CD1c-positive myeloid dendritic cell (primary cell): ENCODE data around the gene CALHM4.

Experiments
- DNase-seq: peaks from one replicate; pipeline ENCODE4 v3.0.0-alpha.2; 2016; ENCODE audit errors: extremely low spot score

The CALHM4 gene

GRCh38 chr6:116553451-116553850 lies at the start of gene CALHM4:
TSS of gene CALHM4 (plus strand) at chr6:116553751. CDS start at chr6:116553794, 43 bp downstream.
- no peak for DNase-seq

GRCh38 chr6:116507324-116507723 lies 46.2 kb upstream of the CALHM4 start:
- DNase-seq = no peak

GRCh38 chr6:116508527-116508926 lies 45.0 kb upstream of the CALHM4 start:
- DNase-seq = no peak

- no peak for DNase-seq
Measured at GRCh38 chr6:116511424-116512110, 42.0 kb upstream of the CALHM4 start, which contains the start of gene CALHM5. TSS of gene CALHM5 (plus strand) at chr6:116511639. CDS start at chr6:116511697, 58 bp downstream.

- no peak for DNase-seq
Measured at GRCh38 chr6:116512111-116512559, 41.4 kb upstream of the CALHM4 start.

GRCh38 chr6:116512734-116513133 lies 40.8 kb upstream of the CALHM4 start:
- DNase-seq = no peak

- no peak for DNase-seq
Measured at GRCh38 chr6:116513224-116513875, 40.2 kb upstream of the CALHM4 start.

- DNase-seq = peak; percentile 33
Measured at GRCh38 chr6:116514111-116514510, 39.4 kb upstream of the CALHM4 start.

- no peak for DNase-seq
Measured at GRCh38 chr6:116515141-116515540, 38.4 kb upstream of the CALHM4 start.

GRCh38 chr6:116518621-116519368 lies 34.8 kb upstream of the CALHM4 start:
- no peak for DNase-seq

- no peak for DNase-seq
Measured at GRCh38 chr6:116522896-116523295, 30.7 kb upstream of the CALHM4 start.

- no peak for DNase-seq
Measured at GRCh38 chr6:116524236-116524635, 29.3 kb upstream of the CALHM4 start.

GRCh38 chr6:116528133-116528532 lies 25.4 kb upstream of the CALHM4 start:
- no peak for DNase-seq

GRCh38 chr6:116528780-116529179 lies 24.8 kb upstream of the CALHM4 start:
- no peak for DNase-seq

- peak; percentile 8 for DNase-seq
Measured at GRCh38 chr6:116529466-116530290, 23.9 kb upstream of the CALHM4 start.

GRCh38 chr6:116530436-116530835 lies 23.1 kb upstream of the CALHM4 start:
- no peak for DNase-seq

GRCh38 chr6:116531675-116532570 lies 21.6 kb upstream of the CALHM4 start:
- DNase-seq = peak; percentile 76

GRCh38 chr6:116533233-116533957 lies 20.2 kb upstream of the CALHM4 start:
- DNase-seq = no peak

GRCh38 chr6:116535109-116535508 lies 18.4 kb upstream of the CALHM4 start:
- DNase-seq = no peak

GRCh38 chr6:116536216-116536621 lies 17.3 kb upstream of the CALHM4 start:
- DNase-seq = peak; percentile 78
